H1 (cell line): ENCODE data around the gene VSIG10L2. TPM values are rescaled to one million over a fixed set of nuclear protein-coding genes. Genes with fewer than 3 reads are reported as not detected.
"Not testable (repeated sequence)": the region's sequence is repeated elsewhere in the genome, so short reads cannot be mapped to it uniquely, and the experiment has no call there.

Source experiments
- CTCF ChIA-PET: fragments of 300-600 bp; sonication (Branson Sonifier 250); formaldehyde crosslinking; loops from one replicate; lab custom pipeline; 2021; ENCODE audit not compliant: partially characterized antibody; lab: Charles Lee
- POLR2A ChIA-PET: fragments of 300-600 bp; sonication (Branson Sonifier 250); formaldehyde crosslinking; loops from one replicate; lab custom pipeline; 2021; ENCODE audit warnings: inconsistent platforms; ENCODE audit not compliant: partially characterized antibody; lab: Charles Lee
- DNase-seq, 2 experiments: peaks; one replicate each; pipeline versions ENCODE4 v3.0.0 to v3.0.0-alpha.2; 2010 to 2022; ENCODE audit warnings: low spot score in 2 of 2, low read depth in 1 of 2, mixed read lengths in 1 of 2
- FAIRE-seq: peaks from 2 replicates; lab custom pipeline; 2011; peaks lifted over from hg19 to GRCh38; lab: Jason Lieb, UNC
- H2AFZ ChIP-seq: 2 replicates; pipeline ENCODE4 v1.8.1; 2012; ENCODE audit warnings: low read length, inconsistent platforms
- H2AK5ac ChIP-seq: 2 replicates; pipeline ENCODE4 v1.6.1; 2013; ENCODE audit warnings: low read depth, low read length
- H2BK120ac ChIP-seq: replicated peaks from 2 replicates; pipeline ENCODE3; 2013; ENCODE audit warnings: low read depth, low read length, inconsistent platforms
- H2BK12ac ChIP-seq: 2 replicates; pipeline ENCODE4 v1.6.1; 2013; ENCODE audit warnings: low read depth, low read length
- H2BK15ac ChIP-seq: 2 replicates; pipeline ENCODE4 v1.6.1; 2013; ENCODE audit warnings: low read length
- H2BK20ac ChIP-seq: 2 replicates; pipeline ENCODE4 v1.6.1; 2013; ENCODE audit warnings: low read length
- H2BK5ac ChIP-seq: 2 replicates; pipeline ENCODE4 v1.6.1; 2013; ENCODE audit warnings: low read depth, low read length
- H3K14ac ChIP-seq: 2 replicates; pipeline ENCODE4 v1.6.1; 2013; ENCODE audit warnings: inconsistent platforms; ENCODE audit not compliant: insufficient read length
- H3K18ac ChIP-seq: 2 replicates; pipeline ENCODE4 v1.6.1; 2013; ENCODE audit warnings: low read length; ENCODE audit errors: extremely low read depth
- H3K23ac ChIP-seq: 2 replicates; pipeline ENCODE4 v1.6.1; 2013; ENCODE audit warnings: inconsistent platforms; ENCODE audit not compliant: insufficient read length
- H3K23me2 ChIP-seq: 2 replicates; pipeline ENCODE4 v1.6.1; 2013; ENCODE audit warnings: low read depth, low read length
- H3K27ac ChIP-seq: 2 replicates; pipeline ENCODE4 v1.6.1; 2011; ENCODE audit warnings: low read depth, low read length, inconsistent platforms
- H3K27me3 ChIP-seq, 4 experiments: replicated peaks in 1 of 4; 1 replicate in 1 of 4; 2 replicates in 3 of 4; pipeline versions ENCODE4 v1.6.1 to v1.8.1; 2011 to 2013; ENCODE audit warnings: low read length in 3 of 4, mild to moderate bottlenecking in 3 of 4, inconsistent platforms in 2 of 4, mixed read lengths in 2 of 4, moderate library complexity in 1 of 4; ENCODE audit not compliant: control insufficient read depth in 3 of 4, insufficient read depth in 3 of 4; ENCODE audit errors: extremely low read depth in 1 of 4
- H3K36me3 ChIP-seq, 4 experiments: 2 replicates each; pipeline versions ENCODE4 v1.6.1 to v1.8.1; 2011 to 2013; ENCODE audit warnings: mild to moderate bottlenecking in 4 of 4, low read length in 3 of 4, moderate library complexity in 2 of 4, control low read depth in 1 of 4, inconsistent platforms in 1 of 4; ENCODE audit not compliant: insufficient read depth in 4 of 4, control insufficient read depth in 2 of 4
- H3K4ac ChIP-seq: replicated peaks from 2 replicates; pipeline ENCODE3; 2013; ENCODE audit warnings: low read length, low read depth, mixed read lengths, inconsistent platforms; ENCODE audit not compliant: insufficient read length
- H3K4me1 ChIP-seq, 4 experiments: replicated peaks in 1 of 4; 1 replicate in 1 of 4; 2 replicates in 3 of 4; pipeline versions ENCODE4 v1.6.1 to v1.8.1; 2011 to 2013; ENCODE audit warnings: low read length in 3 of 4, inconsistent platforms in 2 of 4, mixed read lengths in 1 of 4; ENCODE audit not compliant: insufficient read depth in 4 of 4, control insufficient read depth in 3 of 4
- H3K4me2 ChIP-seq, 2 experiments: 2 replicates each; pipeline versions ENCODE4 v1.6.1 to v1.8.1; 2011 to 2013; ENCODE audit warnings: low read depth in 2 of 2, low read length in 2 of 2, control low read depth in 1 of 2, inconsistent platforms in 1 of 2, mild to moderate bottlenecking in 1 of 2; ENCODE audit not compliant: insufficient read depth in 1 of 2
- H3K4me3 ChIP-seq, 4 experiments: fragments of 200-600, 300-600 bp in 1 of 4; sonication (generic), shearing (Covaris generic), sonication (Bioruptor Twin) in 1 of 4; 2 replicates each; pipeline versions ENCODE4 v1.5.1 to v1.8.1; 2011 to 2016; ENCODE audit warnings: low read length in 4 of 4, low read depth in 3 of 4, control low read depth in 2 of 4, inconsistent platforms in 2 of 4, mild to moderate bottlenecking in 2 of 4, mixed read lengths in 1 of 4, moderate library complexity in 1 of 4; ENCODE audit not compliant: insufficient read depth in 2 of 4; ENCODE audit errors: extremely low read depth in 1 of 4
- H3K56ac ChIP-seq: replicated peaks from 2 replicates; pipeline ENCODE3; 2013; ENCODE audit warnings: low read depth, mild to moderate bottlenecking, mixed read lengths, low read length, inconsistent platforms; ENCODE audit not compliant: insufficient read length
- H3K79me1 ChIP-seq: 2 replicates; pipeline ENCODE4 v1.6.1; 2013; ENCODE audit warnings: low read depth, low read length, control low read depth
- H3K79me2 ChIP-seq, 2 experiments: 2 replicates each; pipeline versions ENCODE4 v1.6.1 to v1.8.1; 2012 to 2013; ENCODE audit warnings: low read length in 2 of 2, mild to moderate bottlenecking in 2 of 2, inconsistent platforms in 1 of 2; ENCODE audit not compliant: insufficient read depth in 2 of 2, control insufficient read depth in 1 of 2
- H3K9ac ChIP-seq, 4 experiments: replicated peaks in 1 of 4; 1 replicate in 1 of 4; 2 replicates in 3 of 4; pipeline versions ENCODE4 v1.6.1 to v1.8.1; 2011 to 2013; ENCODE audit warnings: low read depth in 3 of 4, low read length in 3 of 4, control low read depth in 2 of 4, mild to moderate bottlenecking in 2 of 4, moderate library complexity in 2 of 4, inconsistent platforms in 1 of 4; ENCODE audit errors: extremely low read depth in 1 of 4
- H3K9me3 ChIP-seq, 2 experiments: 2 replicates each; pipeline versions ENCODE4 v1.6.1 to v1.8.1; 2012 to 2013; ENCODE audit warnings: mild to moderate bottlenecking in 2 of 2, moderate library complexity in 2 of 2, control low read depth in 1 of 2, inconsistent platforms in 1 of 2, low read depth in 1 of 2, low read length in 1 of 2, mixed read lengths in 1 of 2; ENCODE audit not compliant: insufficient read depth in 2 of 2
- H4K20me1 ChIP-seq, 2 experiments: replicated peaks in 1 of 2; 2 replicates each; pipeline versions ENCODE3 to v1.8.1; 2011 to 2013; ENCODE audit warnings: inconsistent platforms in 2 of 2, low read length in 2 of 2, mild to moderate bottlenecking in 1 of 2; ENCODE audit not compliant: insufficient read depth in 2 of 2, control insufficient read depth in 1 of 2
- H4K5ac ChIP-seq: 2 replicates; pipeline ENCODE4 v1.6.1; 2013; ENCODE audit warnings: low read length, low read depth, mixed read lengths, inconsistent platforms; ENCODE audit not compliant: insufficient read length
- H4K8ac ChIP-seq: 2 replicates; pipeline ENCODE4 v1.8.0; 2013; ENCODE audit warnings: mild to moderate bottlenecking, moderate library complexity, low read length, inconsistent platforms; ENCODE audit not compliant: insufficient read depth; ENCODE audit errors: extremely low read depth
- H4K91ac ChIP-seq: replicated peaks from 2 replicates; pipeline ENCODE3; 2013; ENCODE audit warnings: low read length, mixed read lengths, inconsistent platforms; ENCODE audit not compliant: insufficient read length
- WGBS, 2 experiments: shearing (Covaris generic) in 1 of 2; methylation state at CpG; one replicate each; pipeline versions ENCODE4 v1.1.6 to v1.1.7; 2013 to 2015; ENCODE audit warnings: low lambda C conversion rate in 2 of 2, mixed read lengths in 2 of 2, inconsistent platforms in 1 of 2, low coverage in 1 of 2, missing lambda C conversion rate in 1 of 2; ENCODE audit not compliant: insufficient replicate concordance in 2 of 2, insufficient coverage in 1 of 2, insufficient read length in 1 of 2; ENCODE audit errors: extremely low coverage in 1 of 2, missing lambda C conversion rate in 1 of 2; 5-methylcytosine and 5-hydroxymethylcytosine counted together
- polyA plus RNA-seq, 7 experiments: library from polyadenylated mRNA; depleted of rRNA in 3 of 7; stranded (reverse) in 5 of 7; unstranded in 2 of 7; fragments of >200 nt in 5 of 7; fragments of 200-250 nt in 2 of 7; gene quantifications; 1 replicate in 5 of 7; 2 replicates in 1 of 7; 4 replicates in 1 of 7; pipeline versions ENCODE4 v1.2.1 to v1.2.3, GENCODE V29; 2011 to 2013; ENCODE audit warnings: missing spikeins in 2 of 7, mixed read lengths in 2 of 7
- total RNA-seq: library from RNA; stranded (reverse); fragmentation: NEBNext Ultra II Directional; extraction: Animal tissue kit (Norgen Biotek cat#: 25700); gene quantifications from 2 replicates; pipeline ENCODE4 v1.2.1, GENCODE V29; 2021
- TF ChIP-seq, protein P1 (sequence below), 3 experiments: IDR thresholded peaks; 1 replicate in 2 of 3; 2 replicates in 1 of 3; pipeline versions ENCODE4 v1.5.1 to v1.6.1; 2011; ENCODE audit warnings: low read length in 3 of 3, mild to moderate bottlenecking in 3 of 3, inconsistent platforms in 2 of 3, low read depth in 1 of 3, moderate library complexity in 1 of 3; ENCODE audit not compliant: insufficient read depth in 1 of 3; ENCODE audit errors: control extremely low read depth in 1 of 3

The VSIG10L2 gene
- total and polyA plus RNA-seq, 2 of the 8 experiments (the other 6 are each of a cell fraction or from before 2014, with no cell fraction given) = not detected

DNA sequence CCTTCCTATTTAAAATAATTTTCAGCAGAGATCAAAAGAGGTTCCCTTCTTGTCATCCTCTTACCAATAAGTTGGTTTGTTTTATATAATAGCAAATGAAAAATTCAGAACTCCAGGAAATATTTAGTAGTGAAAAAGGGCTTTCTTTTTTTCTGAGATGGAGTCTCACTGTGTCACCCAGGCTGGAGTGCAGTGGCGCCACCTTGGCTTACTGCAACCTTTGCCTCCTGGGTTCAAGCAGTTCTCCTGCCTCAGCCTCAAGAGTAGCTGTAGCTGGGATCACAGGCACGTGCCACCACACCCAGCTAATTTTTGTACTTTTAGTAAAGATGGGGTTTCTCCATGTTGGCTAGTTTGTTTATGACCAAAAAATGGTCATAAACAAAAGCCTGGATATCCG lies 31.2 kb upstream of the VSIG10L2 start:
- not testable (repeated sequence) for DNase-seq, H3K4me3 ChIP-seq, H2BK20ac ChIP-seq, H3K4me1 ChIP-seq, H3K9ac ChIP-seq, H2AFZ ChIP-seq, H3K4ac ChIP-seq, H4K91ac ChIP-seq, FAIRE-seq, H3K14ac ChIP-seq, H3K27ac ChIP-seq, H3K79me1 ChIP-seq, H2BK12ac ChIP-seq, H2BK120ac ChIP-seq, H3K4me2 ChIP-seq, H2AK5ac ChIP-seq, H3K27me3 ChIP-seq, H3K9me3 ChIP-seq, H3K18ac ChIP-seq, H2BK15ac ChIP-seq, H4K8ac ChIP-seq, H3K36me3 ChIP-seq, H3K23ac ChIP-seq, H2BK5ac ChIP-seq, H3K23me2 ChIP-seq, H3K79me2 ChIP-seq, H4K5ac ChIP-seq
- WGBS, 2 experiments = 88% methylated on average over 3 of the region's 3 CpGs; no CpG with 5 or more reads in 1 of the 2 experiments
- POLR2A ChIA-PET = interaction anchor here (1.2 kb wide), 1 partner anchor 12 kb away, joined by 6 read pairs; the partner anchor contains the start of gene PUS3
- TF ChIP-seq, protein P1, sequence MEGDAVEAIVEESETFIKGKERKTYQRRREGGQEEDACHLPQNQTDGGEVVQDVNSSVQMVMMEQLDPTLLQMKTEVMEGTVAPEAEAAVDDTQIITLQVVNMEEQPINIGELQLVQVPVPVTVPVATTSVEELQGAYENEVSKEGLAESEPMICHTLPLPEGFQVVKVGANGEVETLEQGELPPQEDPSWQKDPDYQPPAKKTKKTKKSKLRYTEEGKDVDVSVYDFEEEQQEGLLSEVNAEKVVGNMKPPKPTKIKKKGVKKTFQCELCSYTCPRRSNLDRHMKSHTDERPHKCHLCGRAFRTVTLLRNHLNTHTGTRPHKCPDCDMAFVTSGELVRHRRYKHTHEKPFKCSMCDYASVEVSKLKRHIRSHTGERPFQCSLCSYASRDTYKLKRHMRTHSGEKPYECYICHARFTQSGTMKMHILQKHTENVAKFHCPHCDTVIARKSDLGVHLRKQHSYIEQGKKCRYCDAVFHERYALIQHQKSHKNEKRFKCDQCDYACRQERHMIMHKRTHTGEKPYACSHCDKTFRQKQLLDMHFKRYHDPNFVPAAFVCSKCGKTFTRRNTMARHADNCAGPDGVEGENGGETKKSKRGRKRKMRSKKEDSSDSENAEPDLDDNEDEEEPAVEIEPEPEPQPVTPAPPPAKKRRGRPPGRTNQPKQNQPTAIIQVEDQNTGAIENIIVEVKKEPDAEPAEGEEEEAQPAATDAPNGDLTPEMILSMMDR (IDR thresholded peaks at IDR 0.05; ENCODE audit: control extremely low read depth in 1 of 3, insufficient read depth in 1 of 3, low read depth in 1 of 3, low read length in 3 of 3) = peak in 2 of 3 experiments; percentile 26 to 39; a peak in 2 of 4 replicates
- TF ChIP-seq, all 59 proteins: peak for 1; not testable (repeated sequence) for 58
- CTCF ChIA-PET = interaction anchor here (0.9 to 1.8 kb wide), 4 partner anchors 29 to 286 kb away, joined by 3 to 11 read pairs (median 4); no protein-coding TSS in a partner anchor
- not testable (repeated sequence) for H3K56ac ChIP-seq, H4K20me1 ChIP-seq
